ENCODE data around the gene RABGAP1L. TPM values are rescaled to one million over a fixed set of nuclear protein-coding genes. Genes with fewer than 3 reads are reported as not detected.

The RABGAP1L gene
- total and polyA plus RNA-seq, 2 of the 8 experiments (the other 6 are each of a cell fraction or from before 2014, with no cell fraction given): 33.3 to 156 TPM

GRCh38 chr1:174221681-174222080, 62.4 kb downstream of the RABGAP1L start (continued):
- TF ChIP-seq CHD7 (IDR thresholded peaks at IDR 0.05; ENCODE audit: insufficient replicate concordance, low read length): no peak
- no peak for TF ChIP-seq BACH1 (IDR thresholded peaks at IDR 0.05; ENCODE audit: low read length)
- no peak for TF ChIP-seq SP1 (IDR thresholded peaks at IDR 0.05; ENCODE audit: low read depth, low read length)
- no peak for TF ChIP-seq PHF8 (conservative IDR thresholded peaks at IDR 0.05; ENCODE audit: low read depth, low read length)

All from H1 (cell line).